NB4 (cell line): ENCODE data around the gene DDX17.

Source experiments
- DNase-seq: peaks from one replicate; pipeline ENCODE4 v3.0.0; 2010; ENCODE audit warnings: low read depth
- H3K4me3 ChIP-seq: one replicate; pipeline ENCODE4 v1.5.1; 2011; ENCODE audit warnings: mild to moderate bottlenecking, low read depth, low read length, moderate library complexity
- MYC ChIP-seq: IDR thresholded peaks from 2 replicates; pipeline ENCODE4 v1.6.1; 2011; ENCODE audit warnings: low read depth, low read length
- POLR2A ChIP-seq: IDR thresholded peaks from 2 replicates; pipeline ENCODE4 v1.6.1; 2011; ENCODE audit warnings: mild to moderate bottlenecking; ENCODE audit not compliant: insufficient read length; ENCODE audit errors: extremely low read depth
- TF ChIP-seq, protein P1 (sequence below): IDR thresholded peaks from 2 replicates; pipeline ENCODE4 v1.6.1; 2011; ENCODE audit warnings: low read depth, low read length
- TF ChIP-seq, protein P2 (sequence below): IDR thresholded peaks from one replicate; pipeline ENCODE4 v1.5.1; 2012; ENCODE audit warnings: low read depth, low read length

DDX17 gene

GRCh38 chr22:38437416-38437815 lies 68.7 kb downstream of the DDX17 start:
- TF ChIP-seq MYC (no peak), POLR2A (no peak)
- TF ChIP-seq, protein P1, sequence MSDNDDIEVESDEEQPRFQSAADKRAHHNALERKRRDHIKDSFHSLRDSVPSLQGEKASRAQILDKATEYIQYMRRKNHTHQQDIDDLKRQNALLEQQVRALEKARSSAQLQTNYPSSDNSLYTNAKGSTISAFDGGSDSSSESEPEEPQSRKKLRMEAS, result no peak
- TF ChIP-seq, protein P2, sequence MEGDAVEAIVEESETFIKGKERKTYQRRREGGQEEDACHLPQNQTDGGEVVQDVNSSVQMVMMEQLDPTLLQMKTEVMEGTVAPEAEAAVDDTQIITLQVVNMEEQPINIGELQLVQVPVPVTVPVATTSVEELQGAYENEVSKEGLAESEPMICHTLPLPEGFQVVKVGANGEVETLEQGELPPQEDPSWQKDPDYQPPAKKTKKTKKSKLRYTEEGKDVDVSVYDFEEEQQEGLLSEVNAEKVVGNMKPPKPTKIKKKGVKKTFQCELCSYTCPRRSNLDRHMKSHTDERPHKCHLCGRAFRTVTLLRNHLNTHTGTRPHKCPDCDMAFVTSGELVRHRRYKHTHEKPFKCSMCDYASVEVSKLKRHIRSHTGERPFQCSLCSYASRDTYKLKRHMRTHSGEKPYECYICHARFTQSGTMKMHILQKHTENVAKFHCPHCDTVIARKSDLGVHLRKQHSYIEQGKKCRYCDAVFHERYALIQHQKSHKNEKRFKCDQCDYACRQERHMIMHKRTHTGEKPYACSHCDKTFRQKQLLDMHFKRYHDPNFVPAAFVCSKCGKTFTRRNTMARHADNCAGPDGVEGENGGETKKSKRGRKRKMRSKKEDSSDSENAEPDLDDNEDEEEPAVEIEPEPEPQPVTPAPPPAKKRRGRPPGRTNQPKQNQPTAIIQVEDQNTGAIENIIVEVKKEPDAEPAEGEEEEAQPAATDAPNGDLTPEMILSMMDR, result no peak
- H3K4me3 ChIP-seq, result no peak overlapping the region
- no peak for DNase-seq

DNA sequence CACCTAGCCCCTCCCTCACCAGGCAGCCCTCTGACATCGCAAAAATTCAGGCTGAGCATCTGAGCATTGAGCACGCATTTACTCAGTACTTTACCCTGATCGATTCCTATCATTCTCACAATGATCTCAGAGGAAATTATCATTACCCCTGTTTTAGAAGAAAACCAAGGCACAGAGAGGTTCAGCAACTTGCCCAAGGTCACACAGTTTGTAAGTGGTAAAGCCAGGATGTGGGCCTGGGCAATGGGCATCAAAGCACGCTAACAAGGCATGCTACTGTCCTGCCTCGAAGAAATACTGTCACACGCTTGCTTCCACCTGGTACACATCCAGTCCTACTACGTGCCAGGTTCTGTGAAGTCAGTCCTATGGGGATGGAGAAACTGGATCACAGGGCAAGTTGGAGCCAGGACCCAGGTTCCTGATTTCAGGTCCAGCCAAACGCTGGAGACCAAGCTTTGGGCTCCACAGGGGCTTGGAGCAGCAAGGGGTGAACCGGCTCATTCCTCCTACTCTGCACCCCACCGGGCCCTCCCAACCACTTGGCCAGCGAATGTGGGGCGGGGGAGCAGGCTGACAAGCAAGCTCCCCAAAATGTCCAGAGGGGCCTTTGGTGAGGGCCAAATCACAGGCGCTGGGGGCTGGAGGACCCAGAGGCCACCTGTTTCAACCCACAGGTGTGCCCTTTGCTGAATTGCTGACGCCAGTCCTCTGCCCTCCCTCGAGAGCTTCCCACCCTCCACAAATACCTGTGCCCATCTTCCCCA lies 69.3 kb downstream of the DDX17 start:
- no peak for TF ChIP-seq MYC
- no peak for TF ChIP-seq POLR2A
- TF ChIP-seq, protein P1, result no peak
- TF ChIP-seq, protein P2, result no peak
- no peak for DNase-seq
- no peak overlapping the region for H3K4me3 ChIP-seq

DNA sequence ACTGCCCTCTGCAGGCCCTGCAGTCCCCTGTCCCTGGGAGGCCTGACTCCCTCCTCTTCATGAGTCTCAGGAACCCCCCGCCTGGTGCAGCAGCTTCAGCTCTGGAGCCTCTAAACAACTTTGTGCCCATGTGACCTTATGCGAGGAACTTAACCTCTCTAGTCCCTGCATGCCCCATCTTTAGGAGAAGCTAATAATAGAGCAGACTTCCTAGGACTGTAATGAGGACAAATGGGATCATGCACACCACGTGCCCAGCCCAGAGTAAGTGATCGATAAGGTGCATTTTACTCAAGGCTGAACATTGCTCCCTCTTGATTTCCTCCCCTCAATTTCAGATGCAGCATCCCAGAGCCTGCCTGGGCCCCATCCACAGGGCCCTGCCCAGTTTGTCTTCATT lies 70.1 kb downstream of the DDX17 start:
- TF ChIP-seq, protein P1, result no peak
- TF ChIP-seq POLR2A (no peak), MYC (no peak)
- TF ChIP-seq, protein P2, result no peak
- no peak overlapping the region for H3K4me3 ChIP-seq
- no peak for DNase-seq

DNA sequence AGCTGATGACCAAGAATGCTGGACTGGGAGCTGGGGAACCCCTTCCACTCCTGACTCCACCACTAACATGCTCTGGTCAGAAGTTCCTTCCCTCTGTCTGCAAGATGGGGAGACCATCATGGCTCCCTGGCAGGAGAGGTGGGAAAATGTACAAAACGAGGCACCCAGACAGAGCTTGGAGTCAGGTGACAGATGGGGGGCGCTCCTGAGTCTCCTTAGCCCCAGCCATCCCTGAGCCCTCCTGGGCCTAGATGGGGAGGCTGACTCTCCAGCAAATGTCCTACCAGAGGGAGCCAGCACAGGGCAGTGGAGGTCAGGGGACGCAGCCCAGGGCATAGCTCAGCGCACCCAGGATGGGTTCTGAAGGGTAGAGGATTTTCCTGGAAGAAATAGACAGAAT lies 71.1 kb downstream of the DDX17 start:
- DNase-seq, result peak; percentile 33
- H3K4me3 ChIP-seq, result no peak overlapping the region
- TF ChIP-seq, protein P2, result peak; percentile 16
- no peak for TF ChIP-seq MYC

GRCh38 chr22:38433871-38434270 lies 72.2 kb downstream of the DDX17 start:
- DNase-seq, result no peak
- TF ChIP-seq, protein P2, result no peak
- TF ChIP-seq, protein P1, result no peak
- TF ChIP-seq POLR2A, result no peak
- no peak for TF ChIP-seq MYC
- no peak overlapping the region for H3K4me3 ChIP-seq
